Neural progenitor cell (in vitro differentiated cells): Measurements from ENCODE around the gene C4BPA. TPM values are rescaled to one million over a fixed set of nuclear protein-coding genes. Genes with fewer than 3 reads are reported as not detected.

Experiments
- DNase-seq: peaks from one replicate; pipeline ENCODE4 v3.0.0-alpha.2; 2016; ENCODE audit warnings: low spot score
- H2AFZ ChIP-seq: fragments of 200-600 bp; sonication (generic); replicated peaks from 2 replicates; pipeline ENCODE4 v1.6.1; 2016; ENCODE audit warnings: antibody characterized with exemption
- H3F3A ChIP-seq: fragments of 200-600 bp; sonication (generic); 2 replicates; pipeline ENCODE4 v1.6.1; 2016; ENCODE audit warnings: antibody characterized with exemption, low read depth
- H3K27ac ChIP-seq: fragments of 200-600 bp; sonication (generic); 2 replicates; pipeline ENCODE4 v1.5.1; 2016; ENCODE audit warnings: mild to moderate bottlenecking
- H3K27me3 ChIP-seq: fragments of 200-600 bp; sonication (generic); 2 replicates; pipeline ENCODE4 v1.6.1; 2016; ENCODE audit warnings: mild to moderate bottlenecking, moderate library complexity
- H3K36me3 ChIP-seq: fragments of 200-600 bp; sonication (generic); 2 replicates; pipeline ENCODE4 v1.5.1; 2016
- H3K4me1 ChIP-seq: fragments of 200-600 bp; sonication (generic); 2 replicates; pipeline ENCODE4 v1.6.1; 2016; ENCODE audit warnings: mixed run types
- H3K4me2 ChIP-seq: fragments of 200-600 bp; sonication (generic); 2 replicates; pipeline ENCODE4 v1.6.1; 2016
- H3K4me3 ChIP-seq: fragments of 200-600 bp; sonication (generic); 2 replicates; pipeline ENCODE4 v1.5.1; 2016
- H3K79me2 ChIP-seq: fragments of 200-600 bp; sonication (generic); 2 replicates; pipeline ENCODE4 v1.6.1; 2016; ENCODE audit warnings: low read depth
- H3K9ac ChIP-seq: fragments of 200-600 bp; sonication (generic); 2 replicates; pipeline ENCODE4 v1.6.1; 2016
- H3K9me3 ChIP-seq: fragments of 200-600 bp; sonication (generic); 2 replicates; pipeline ENCODE4 v1.5.1; 2016; ENCODE audit warnings: low read depth
- H4K20me1 ChIP-seq: fragments of 200-600 bp; sonication (generic); 2 replicates; pipeline ENCODE4 v1.6.1; 2016; ENCODE audit warnings: low read depth
- H3K27ac Mint-ChIP-seq: 3 replicates; pipeline ENCODE4 v1.8.0; 2021; ENCODE audit warnings: mixed read lengths
- H3K27me3 Mint-ChIP-seq: 2 replicates; pipeline ENCODE4 v1.8.0; 2022; ENCODE audit warnings: low read depth, mild to moderate bottlenecking, inconsistent platforms, moderate library complexity, mixed read lengths; ENCODE audit not compliant: insufficient read depth
- H3K36me3 Mint-ChIP-seq: 3 replicates; pipeline ENCODE4 v1.8.0; 2021; ENCODE audit warnings: mixed read lengths
- H3K4me1 Mint-ChIP-seq: 3 replicates; pipeline ENCODE4 v1.8.0; 2021; ENCODE audit warnings: mixed read lengths
- H3K4me3 Mint-ChIP-seq: 3 replicates; pipeline ENCODE4 v1.8.0; 2021; ENCODE audit warnings: mild to moderate bottlenecking, moderate library complexity, mixed read lengths
- H3K9me3 Mint-ChIP-seq: 3 replicates; pipeline ENCODE4 v1.8.0; 2020; ENCODE audit warnings: mixed read lengths
- EZH2 ChIP-seq: fragments of 200-600 bp; sonication (generic); IDR thresholded peaks from 2 replicates; pipeline ENCODE4 v1.6.1; 2017; ENCODE audit warnings: antibody characterized with exemption, mild to moderate bottlenecking, moderate library complexity
- EZH2phosphoT487 ChIP-seq: fragments of 200-600 bp; sonication (generic); IDR thresholded peaks from 2 replicates; pipeline ENCODE4 v1.6.1; 2017; ENCODE audit warnings: antibody characterized with exemption
- total RNA-seq: library from RNA; depleted of rRNA; stranded (reverse); fragments of >200 nt; gene quantifications from 2 replicates; pipeline ENCODE4 v1.2.3, GENCODE V29; 2015; ENCODE audit warnings: low replicate concordance
- TF ChIP-seq, protein P1 (sequence below): fragments of 200-600 bp; sonication (generic); IDR thresholded peaks from 2 replicates; pipeline ENCODE4 v1.5.1; 2017; ENCODE audit warnings: antibody characterized with exemption, mild to moderate bottlenecking

C4BPA gene
- total RNA-seq, 1 donor from 2014 or later, result not detected

DNA sequence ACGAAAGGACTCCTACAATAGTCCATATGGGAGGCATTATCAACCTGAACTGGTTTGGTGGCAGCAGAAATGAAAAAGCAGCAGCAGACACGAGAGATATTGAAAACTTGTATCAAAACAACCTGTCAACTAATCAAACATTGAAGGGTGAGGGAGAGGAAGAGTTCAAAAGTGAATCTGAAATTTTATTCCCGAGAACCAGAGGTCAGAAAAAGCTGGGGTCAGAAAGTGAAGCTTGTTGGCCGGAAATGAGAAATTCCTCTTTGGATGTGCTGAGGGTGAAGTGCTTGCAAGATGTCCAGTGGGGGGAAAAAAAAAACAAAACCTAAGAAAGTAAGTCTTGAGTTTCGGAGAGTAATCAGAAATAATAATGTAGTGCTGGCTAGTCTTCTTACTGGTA is 1.9 kb upstream of the C4BPA start:
- Mint-ChIP-seq H3K4me1 (no peaks in the 10 kb centered on the region), H3K27ac (no peak overlapping the region), H3K36me3 (no peaks in the 10 kb centered on the region), H3K27me3 (no peaks in the 10 kb centered on the region), H3K4me3 (no peak overlapping the region), H3K9me3 (peaks cover 6% of the 10 kb centered on the region)
- H3K4me3 ChIP-seq, result no peak overlapping the region
- no peak for TF ChIP-seq EZH2phosphoT487
- TF ChIP-seq EZH2, result no peak
- TF ChIP-seq, protein P1, sequence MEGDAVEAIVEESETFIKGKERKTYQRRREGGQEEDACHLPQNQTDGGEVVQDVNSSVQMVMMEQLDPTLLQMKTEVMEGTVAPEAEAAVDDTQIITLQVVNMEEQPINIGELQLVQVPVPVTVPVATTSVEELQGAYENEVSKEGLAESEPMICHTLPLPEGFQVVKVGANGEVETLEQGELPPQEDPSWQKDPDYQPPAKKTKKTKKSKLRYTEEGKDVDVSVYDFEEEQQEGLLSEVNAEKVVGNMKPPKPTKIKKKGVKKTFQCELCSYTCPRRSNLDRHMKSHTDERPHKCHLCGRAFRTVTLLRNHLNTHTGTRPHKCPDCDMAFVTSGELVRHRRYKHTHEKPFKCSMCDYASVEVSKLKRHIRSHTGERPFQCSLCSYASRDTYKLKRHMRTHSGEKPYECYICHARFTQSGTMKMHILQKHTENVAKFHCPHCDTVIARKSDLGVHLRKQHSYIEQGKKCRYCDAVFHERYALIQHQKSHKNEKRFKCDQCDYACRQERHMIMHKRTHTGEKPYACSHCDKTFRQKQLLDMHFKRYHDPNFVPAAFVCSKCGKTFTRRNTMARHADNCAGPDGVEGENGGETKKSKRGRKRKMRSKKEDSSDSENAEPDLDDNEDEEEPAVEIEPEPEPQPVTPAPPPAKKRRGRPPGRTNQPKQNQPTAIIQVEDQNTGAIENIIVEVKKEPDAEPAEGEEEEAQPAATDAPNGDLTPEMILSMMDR, result no peak
- no peaks in the 10 kb centered on the region for H3F3A ChIP-seq
- no peaks in the 10 kb centered on the region for H3K9me3 ChIP-seq
- no peak overlapping the region for H3K9ac ChIP-seq
- no peaks in the 10 kb centered on the region for H3K27me3 ChIP-seq
- no peaks in the 10 kb centered on the region for H3K36me3 ChIP-seq
- H2AFZ ChIP-seq, result no peak overlapping the region
- no peak for DNase-seq
- no peaks in the 10 kb centered on the region for H3K4me1 ChIP-seq
- H3K4me2 ChIP-seq, result no peak overlapping the region
- H4K20me1 ChIP-seq, result no peaks in the 10 kb centered on the region
- H3K79me2 ChIP-seq, result no peaks in the 10 kb centered on the region
- no peak overlapping the region for H3K27ac ChIP-seq

DNA sequence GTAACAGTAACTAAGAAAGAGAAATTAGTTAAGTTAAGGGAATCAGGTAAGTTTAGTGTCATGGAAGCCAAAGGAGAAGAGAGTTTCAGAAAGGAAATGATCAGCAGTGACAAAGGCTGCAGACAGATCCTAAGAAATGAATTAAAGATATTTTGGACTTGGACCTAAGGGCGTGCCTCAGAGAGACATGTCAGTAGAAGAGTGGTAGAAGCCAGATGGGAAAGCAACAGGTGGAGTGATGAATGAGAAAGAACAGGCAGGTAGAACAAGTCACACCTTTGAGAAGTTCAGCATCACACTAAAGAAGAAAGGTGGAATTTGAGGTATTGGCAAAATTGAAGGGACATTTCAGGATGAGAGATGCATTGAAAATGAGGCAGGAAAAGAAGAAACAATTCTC is 1.4 kb upstream of the C4BPA start:
- no peak overlapping the region for H3K4me2 ChIP-seq
- H3F3A ChIP-seq, result no peaks in the 10 kb centered on the region
- Mint-ChIP-seq H3K4me3 (no peak overlapping the region), H3K4me1 (no peaks in the 10 kb centered on the region), H3K27ac (no peak overlapping the region), H3K27me3 (no peaks in the 10 kb centered on the region), H3K36me3 (no peaks in the 10 kb centered on the region), H3K9me3 (peaks cover 5% of the 10 kb centered on the region)
- TF ChIP-seq, protein P1, result no peak
- TF ChIP-seq EZH2phosphoT487 (no peak), EZH2 (no peak)
- H3K36me3 ChIP-seq, result no peaks in the 10 kb centered on the region
- H3K79me2 ChIP-seq, result no peaks in the 10 kb centered on the region
- H3K27ac ChIP-seq, result no peak overlapping the region
- no peaks in the 10 kb centered on the region for H3K4me1 ChIP-seq
- no peaks in the 10 kb centered on the region for H3K27me3 ChIP-seq
- H2AFZ ChIP-seq, result no peak overlapping the region
- no peaks in the 10 kb centered on the region for H3K9me3 ChIP-seq
- H4K20me1 ChIP-seq, result no peaks in the 10 kb centered on the region
- DNase-seq, result no peak
- no peak overlapping the region for H3K9ac ChIP-seq
- H3K4me3 ChIP-seq, result no peak overlapping the region

DNA sequence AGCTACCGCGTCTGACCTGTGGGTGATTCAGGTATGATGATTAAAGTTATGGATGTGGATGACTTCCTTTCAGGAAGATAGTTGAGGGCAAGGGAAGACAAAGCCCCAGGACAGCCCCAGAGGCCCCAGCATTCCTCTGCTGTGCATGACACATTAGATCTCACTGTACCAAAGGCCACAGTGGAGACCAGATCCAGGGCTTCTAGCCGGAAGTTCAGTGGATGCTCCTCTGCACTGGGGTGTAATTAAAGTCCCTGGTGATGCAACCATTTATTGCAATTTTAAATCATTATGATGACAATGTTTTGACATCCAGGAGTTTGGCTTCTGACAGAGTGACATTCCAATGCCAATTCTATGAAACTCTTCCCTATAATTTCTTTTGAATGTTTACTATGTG is 5.0 kb downstream of the C4BPA start:
- Histone ChIP-seq H2AFZ (no peak overlapping the region), H3K4me3 (no peak overlapping the region), H4K20me1 (no peaks in the 10 kb centered on the region), H3F3A (no peaks in the 10 kb centered on the region), H3K4me1 (no peaks in the 10 kb centered on the region), H3K79me2 (no peaks in the 10 kb centered on the region), H3K9me3 (no peaks in the 10 kb centered on the region), H3K36me3 (no peaks in the 10 kb centered on the region), H3K27ac (no peak overlapping the region), H3K4me2 (no peak overlapping the region), H3K9ac (no peak overlapping the region), H3K27me3 (no peaks in the 10 kb centered on the region)
- no peaks in the 10 kb centered on the region for H3K9me3 Mint-ChIP-seq
- DNase-seq, result no peak
- H3K27me3 Mint-ChIP-seq, result no peaks in the 10 kb centered on the region
- TF ChIP-seq, protein P1, result no peak
- TF ChIP-seq EZH2phosphoT487 (no peak), EZH2 (no peak)
- no peak overlapping the region for H3K4me3 Mint-ChIP-seq
- no peak overlapping the region for H3K27ac Mint-ChIP-seq
- no peaks in the 10 kb centered on the region for H3K36me3 Mint-ChIP-seq
- H3K4me1 Mint-ChIP-seq, result no peaks in the 10 kb centered on the region
